HFFc6 (cell line): ENCODE measurements around the gene RGS19. TPM values are rescaled to one million over a fixed set of nuclear protein-coding genes. Genes with fewer than 3 reads are reported as not detected.

Experiments
- DNase-seq: peaks from one replicate; pipeline ENCODE4 v3.0.0-alpha.2; 2018
- H3K27ac Mint-ChIP-seq: 2 replicates; pipeline ENCODE4 v1.8.0; 2020; ENCODE audit warnings: mild to moderate bottlenecking, mixed read lengths
- H3K27me3 Mint-ChIP-seq: 2 replicates; pipeline ENCODE4 v1.8.0; 2021; ENCODE audit warnings: mild to moderate bottlenecking, moderate library complexity, mixed read lengths; ENCODE audit not compliant: insufficient read depth
- H3K36me3 Mint-ChIP-seq: 2 replicates; pipeline ENCODE4 v1.8.0; 2021; ENCODE audit warnings: low read depth, mixed read lengths
- H3K4me1 Mint-ChIP-seq: 2 replicates; pipeline ENCODE4 v1.8.0; 2020; ENCODE audit warnings: low read depth, mixed read lengths
- H3K4me3 Mint-ChIP-seq: 2 replicates; pipeline ENCODE4 v1.8.0; 2020; ENCODE audit warnings: mild to moderate bottlenecking, moderate library complexity, mixed read lengths
- H3K9me3 Mint-ChIP-seq: 2 replicates; pipeline ENCODE4 v1.8.0; 2020; ENCODE audit warnings: mild to moderate bottlenecking, mixed read lengths
- CTCF ChIP-seq: fragments of 200-600 bp; sonication (generic); IDR thresholded peaks from 2 replicates; pipeline ENCODE4 v1.5.0; 2021; ENCODE audit warnings: antibody characterized with exemption, mild to moderate bottlenecking
- total RNA-seq, 6 experiments: library from RNA; stranded (reverse); fragmentation: NEBNext Ultra II Directional; extraction: Animal tissue kit (Norgen Biotek cat#: 25700); gene quantifications; 2 replicates in 1 of 6; 3 replicates in 5 of 6; pipeline ENCODE4 v1.2.3, GENCODE V29; 2021

The RGS19 gene
- total RNA-seq, 6 experiments from 2014 or later = 11.0 to 16.3 (median 12.9) TPM

DNA sequence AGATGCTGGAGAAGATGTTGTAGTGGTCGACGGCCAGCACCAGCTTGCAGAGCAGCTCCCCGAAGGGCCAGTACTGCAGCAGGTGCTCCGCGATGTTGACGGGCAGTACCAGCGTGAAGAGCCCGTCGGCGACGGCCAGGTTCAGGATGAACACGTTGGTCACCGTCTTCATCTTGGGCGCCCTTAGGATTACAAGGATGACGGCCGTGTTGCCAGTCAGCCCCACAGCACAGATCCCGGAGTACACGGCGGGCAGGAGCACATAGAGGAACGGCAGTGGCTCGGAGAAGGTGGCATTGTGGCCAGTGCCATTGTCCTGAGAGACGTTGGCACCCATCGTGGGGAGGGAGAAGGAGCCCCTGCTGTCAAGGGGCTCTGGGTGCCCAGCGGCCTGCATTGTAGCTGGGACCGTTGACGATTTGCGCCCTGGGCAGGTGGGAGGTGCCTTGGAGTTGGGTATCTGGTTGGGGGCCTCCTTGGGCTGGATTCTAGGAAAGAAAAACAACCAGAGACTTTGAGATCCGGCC, 27.2 kb upstream of the RGS19 start:
- Mint-ChIP-seq H3K9me3 (no peaks in the 10 kb centered on the region), H3K27ac (no peak overlapping the region), H3K4me1 (no peaks in the 10 kb centered on the region), H3K4me3 (no peak overlapping the region), H3K27me3 (peaks cover 36% of the 10 kb centered on the region), H3K36me3 (no peaks in the 10 kb centered on the region)
- no peak for DNase-seq
- TF ChIP-seq CTCF = no peak

DNA sequence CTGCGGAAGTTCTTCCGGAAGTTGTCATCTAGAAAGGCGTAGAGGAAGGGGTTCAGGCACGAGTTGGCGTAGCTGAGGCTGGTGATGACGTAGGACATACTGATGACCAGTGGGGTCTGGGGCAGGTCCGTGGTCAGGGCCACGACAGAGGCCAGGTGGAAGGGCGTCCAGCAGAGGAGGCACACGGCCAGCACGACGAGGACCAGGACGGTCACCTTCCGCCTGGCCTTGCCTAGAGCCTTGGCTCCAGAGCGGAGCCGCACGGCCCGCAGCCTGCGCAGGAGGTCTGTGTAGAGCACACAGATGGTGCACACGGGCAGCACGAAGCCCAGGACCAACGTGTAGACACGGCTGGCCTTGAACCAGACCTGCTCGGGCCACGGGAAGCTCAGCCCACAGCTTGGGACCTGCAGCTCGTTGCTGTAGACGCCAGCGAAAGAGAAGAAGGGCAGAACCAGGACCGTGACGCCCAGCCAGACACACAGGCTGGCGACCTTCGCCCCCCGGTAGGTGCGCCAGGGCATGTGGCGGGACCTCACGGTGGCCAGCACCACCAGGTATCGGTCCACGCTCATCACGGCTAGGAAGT, 26.6 kb upstream of the RGS19 start:
- no peaks in the 10 kb centered on the region for H3K4me1 Mint-ChIP-seq
- TF ChIP-seq CTCF = no peak
- H3K9me3 Mint-ChIP-seq = no peaks in the 10 kb centered on the region
- H3K4me3 Mint-ChIP-seq = no peak overlapping the region
- no peaks in the 10 kb centered on the region for H3K36me3 Mint-ChIP-seq
- no peak for DNase-seq
- H3K27ac Mint-ChIP-seq = no peak overlapping the region
- peaks cover 38% of the 10 kb centered on the region for H3K27me3 Mint-ChIP-seq

GRCh38 chr20:64104667-64105451, 25.5 kb upstream of the RGS19 start:
- no peaks in the 10 kb centered on the region for H3K4me1 Mint-ChIP-seq
- no peak overlapping the region for H3K27ac Mint-ChIP-seq
- peaks cover 40% of the 10 kb centered on the region for H3K27me3 Mint-ChIP-seq
- no peaks in the 10 kb centered on the region for H3K36me3 Mint-ChIP-seq
- TF ChIP-seq CTCF = no peak
- H3K4me3 Mint-ChIP-seq = no peak overlapping the region
- DNase-seq = no peak
- no peaks in the 10 kb centered on the region for H3K9me3 Mint-ChIP-seq

DNA sequence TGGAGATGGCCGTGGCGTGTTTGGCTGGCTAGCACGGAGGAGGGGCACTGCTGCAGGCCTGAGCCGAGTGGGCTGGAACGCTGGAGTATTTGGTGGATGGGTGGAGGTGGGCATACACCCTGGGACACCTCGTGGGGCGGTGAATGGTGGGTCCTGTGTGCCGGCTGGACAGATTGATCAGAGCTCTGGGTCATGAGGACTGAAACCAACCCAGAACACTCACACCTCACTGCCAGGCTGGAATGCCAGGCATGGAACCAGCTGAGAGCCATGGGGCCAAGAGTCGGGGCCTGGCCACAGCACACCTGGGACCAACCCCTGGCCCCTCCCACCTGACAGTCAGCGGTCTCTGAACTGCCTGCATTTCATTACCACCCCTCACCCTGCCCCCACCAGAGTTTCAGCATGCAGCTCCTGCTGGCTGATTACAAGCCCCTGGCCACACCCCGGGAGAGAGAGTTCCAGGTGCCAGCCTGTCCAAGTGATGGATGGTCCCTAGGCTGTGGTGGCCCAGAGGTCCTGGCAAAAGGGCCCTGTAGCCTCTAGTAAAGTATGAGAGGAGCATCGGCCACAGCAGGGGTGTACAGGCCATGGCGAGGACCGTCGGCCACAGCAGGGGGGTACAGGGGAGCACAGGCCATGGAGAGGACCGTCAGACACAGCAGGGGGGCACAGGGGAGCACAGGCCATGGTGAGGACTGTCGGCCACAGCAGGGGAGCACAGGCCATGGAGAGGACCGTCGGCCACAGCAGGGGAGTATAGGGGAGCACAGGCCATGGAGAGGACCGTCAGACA, 24.8 kb upstream of the RGS19 start:
- Mint-ChIP-seq H3K4me1 (no peaks in the 10 kb centered on the region), H3K27ac (no peak overlapping the region), H3K27me3 (peaks cover 38% of the 10 kb centered on the region), H3K9me3 (no peaks in the 10 kb centered on the region), H3K4me3 (no peak overlapping the region), H3K36me3 (no peaks in the 10 kb centered on the region)
- no peak for DNase-seq
- no peak for TF ChIP-seq CTCF

DNA sequence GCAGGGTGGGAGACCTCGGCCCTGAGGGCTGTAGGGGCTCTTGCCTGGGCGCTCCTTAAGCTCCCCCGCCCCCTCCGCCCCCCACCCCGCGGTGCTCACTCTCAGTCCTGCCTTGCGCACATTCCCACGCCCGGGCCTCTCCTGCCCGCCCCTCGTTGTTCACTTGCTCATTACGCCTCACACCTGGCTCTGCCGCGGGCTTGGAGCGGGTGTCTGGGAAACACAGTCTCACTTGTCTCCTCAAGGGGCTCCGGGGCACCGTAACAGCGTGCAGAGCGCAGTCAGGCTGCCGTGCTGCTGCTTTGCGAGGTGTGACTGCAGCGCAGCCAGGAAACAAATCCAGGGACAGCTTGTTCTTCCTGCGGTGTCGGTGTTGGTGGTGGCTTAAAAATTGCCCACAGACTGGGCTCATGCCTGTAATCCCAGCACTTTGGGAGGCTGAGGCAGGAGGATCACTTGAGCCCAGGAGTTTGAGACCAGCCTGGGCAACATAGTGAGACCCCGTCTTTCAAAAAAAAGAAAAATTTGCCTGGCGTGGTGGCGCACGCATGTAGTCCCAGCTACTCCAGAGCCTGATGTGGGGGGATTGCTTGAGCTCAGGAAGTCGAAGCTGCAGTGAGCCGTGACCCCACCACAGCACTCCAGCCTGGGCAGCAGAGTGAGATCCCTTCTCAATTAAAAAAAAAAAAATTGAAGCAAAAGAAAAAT, 23.5 kb upstream of the RGS19 start:
- Mint-ChIP-seq H3K4me3 (no peak overlapping the region), H3K27ac (no peak overlapping the region), H3K36me3 (no peaks in the 10 kb centered on the region)

More for the DNA sequence above, 23.5 kb upstream of the RGS19 start:
- no peak for DNase-seq
- Mint-ChIP-seq H3K4me1 (no peaks in the 10 kb centered on the region), H3K27me3 (peaks cover 39% of the 10 kb centered on the region), H3K9me3 (no peaks in the 10 kb centered on the region)
- TF ChIP-seq CTCF = no peak
